Large intestine (tissue), 3 donors: ENCODE data around the gene PLAAT5. TPM values are rescaled to one million over a fixed set of nuclear protein-coding genes. Genes with fewer than 3 reads are reported as not detected.
"Not testable (repeated sequence)": the region's sequence is repeated elsewhere in the genome, so short reads cannot be mapped to it uniquely, and the experiment has no call there.

Experiments used
- DNase-seq, 2 donors: peaks; one replicate each; pipeline versions ENCODE4 v3.0.0 to v3.0.0-alpha.2; 2013
- H3K27ac ChIP-seq: one replicate; pipeline ENCODE4 v1.5.1; 2013; ENCODE audit warnings: low read length
- H3K27me3 ChIP-seq: 2 replicates; pipeline ENCODE4 v1.6.1; 2013; ENCODE audit warnings: low read length; ENCODE audit not compliant: control insufficient read depth, insufficient read depth
- H3K36me3 ChIP-seq: 2 replicates; pipeline ENCODE4 v1.6.1; 2013; ENCODE audit warnings: low read length; ENCODE audit not compliant: control insufficient read depth, insufficient read depth
- H3K4me1 ChIP-seq: one replicate; pipeline ENCODE4 v1.6.1; 2013; ENCODE audit warnings: low read length; ENCODE audit not compliant: control insufficient read depth, insufficient read depth
- H3K4me3 ChIP-seq: one replicate; pipeline ENCODE4 v1.5.1; 2013; ENCODE audit warnings: low read length
- H3K9me3 ChIP-seq: one replicate; pipeline ENCODE4 v1.6.1; 2013; ENCODE audit warnings: mild to moderate bottlenecking, low read depth, low read length, moderate library complexity; ENCODE audit not compliant: control insufficient read depth
- WGBS: methylation state at CpG from one replicate; pipeline ENCODE4 v1.1.5; 2013; ENCODE audit warnings: low lambda C conversion rate; ENCODE audit not compliant: insufficient coverage; 5-methylcytosine and 5-hydroxymethylcytosine counted together
- polyA plus RNA-seq: library from polyadenylated mRNA; unstranded; fragments of 120-200 nt; gene quantifications from one replicate; pipeline ENCODE4 v1.2.1, GENCODE V29; 2013

PLAAT5 gene
- polyA plus RNA-seq, 1 donor, result 0.78 TPM

- not testable (repeated sequence) for H3K9me3 ChIP-seq, H3K36me3 ChIP-seq, H3K27me3 ChIP-seq, DNase-seq, H3K27ac ChIP-seq, H3K4me3 ChIP-seq
- WGBS, result 100% methylated on average over 1 of the region's 6 CpGs
- H3K4me1 ChIP-seq, result peaks cover 13% of the 10 kb centered on the region
Measured at GRCh38 chr11:63531074-63531792, 40.3 kb upstream of the PLAAT5 start.

- DNase-seq, result no peak
- Histone ChIP-seq H3K36me3 (no peaks in the 10 kb centered on the region), H3K4me1 (peaks cover 11% of the 10 kb centered on the region), H3K27ac (no peak overlapping the region), H3K27me3 (no peaks in the 10 kb centered on the region), H3K9me3 (no peaks in the 10 kb centered on the region), H3K4me3 (no peak overlapping the region)
- no CpG with 5 or more reads among the region's 2 CpGs for WGBS
Measured at GRCh38 chr11:63530021-63530420, 39.1 kb upstream of the PLAAT5 start.

GRCh38 chr11:63529373-63529772, 38.4 kb upstream of the PLAAT5 start:
- not testable (repeated sequence) for H3K9me3 ChIP-seq, H3K27me3 ChIP-seq, H3K4me1 ChIP-seq, H3K36me3 ChIP-seq, H3K4me3 ChIP-seq, DNase-seq, H3K27ac ChIP-seq
- 20% methylated on average over 1 of the region's 6 CpGs for WGBS

GRCh38 chr11:63528729-63529278, 37.8 kb upstream of the PLAAT5 start:
- peak in 1 of 2 donors; percentile 25 for DNase-seq
- not testable (repeated sequence) for H3K4me1 ChIP-seq, H3K36me3 ChIP-seq, H3K9me3 ChIP-seq, H3K4me3 ChIP-seq, H3K27me3 ChIP-seq, H3K27ac ChIP-seq
- WGBS, result no CpG with 5 or more reads among the region's 3 CpGs

GRCh38 chr11:63528156-63528555, 37.2 kb upstream of the PLAAT5 start:
- H3K36me3 ChIP-seq, H3K27ac ChIP-seq: not testable (repeated sequence)
- WGBS, result no CpG with 5 or more reads among the region's 11 CpGs

GRCh38 chr11:63527667-63528066, 36.7 kb upstream of the PLAAT5 start:
- H3K9me3 ChIP-seq, result peaks cover 16% of the 10 kb centered on the region
- H3K4me3 ChIP-seq, result no peak overlapping the region
- no peak overlapping the region for H3K27ac ChIP-seq
- H3K4me1 ChIP-seq, result peaks cover 8% of the 10 kb centered on the region
- no peaks in the 10 kb centered on the region for H3K27me3 ChIP-seq
- no CpG with 5 or more reads among the region's 2 CpGs for WGBS
- DNase-seq, result no peak
- no peaks in the 10 kb centered on the region for H3K36me3 ChIP-seq

More at GRCh38 chr11:63528156-63528555, 37.2 kb upstream of the PLAAT5 start:
- not testable (repeated sequence) for H3K4me3 ChIP-seq, H3K27me3 ChIP-seq, H3K4me1 ChIP-seq, DNase-seq
- peaks cover 11% of the 10 kb centered on the region for H3K9me3 ChIP-seq

- no peak for DNase-seq
- Histone ChIP-seq H3K27me3 (no peaks in the 10 kb centered on the region), H3K9me3 (peaks cover 16% of the 10 kb centered on the region), H3K4me3 (no peak overlapping the region), H3K4me1 (no peaks in the 10 kb centered on the region), H3K27ac (no peak overlapping the region), H3K36me3 (no peaks in the 10 kb centered on the region)
- 86% methylated on average over 2 of the region's 7 CpGs for WGBS
Measured at GRCh38 chr11:63523151-63523550, 32.2 kb upstream of the PLAAT5 start.

- 93% methylated on average over 2 of the region's 2 CpGs for WGBS
- Histone ChIP-seq H3K27me3 (no peaks in the 10 kb centered on the region), H3K4me3 (no peak overlapping the region), H3K27ac (no peak overlapping the region), H3K9me3 (peaks cover 16% of the 10 kb centered on the region), H3K36me3 (no peaks in the 10 kb centered on the region), H3K4me1 (no peaks in the 10 kb centered on the region)
- DNase-seq, result no peak
Measured at GRCh38 chr11:63521896-63522295, 30.9 kb upstream of the PLAAT5 start.

- Histone ChIP-seq H3K27ac (no peak overlapping the region), H3K27me3 (no peaks in the 10 kb centered on the region), H3K36me3 (no peaks in the 10 kb centered on the region), H3K4me3 (no peak overlapping the region), H3K4me1 (no peaks in the 10 kb centered on the region), H3K9me3 (peaks cover 16% of the 10 kb centered on the region)
- no peak for DNase-seq
- 67% methylated on average over 1 of the region's 5 CpGs for WGBS
Measured at GRCh38 chr11:63520606-63521170, 29.7 kb upstream of the PLAAT5 start.

GRCh38 chr11:63518548-63518947, 27.6 kb upstream of the PLAAT5 start:
- Histone ChIP-seq H3K4me1 (no peaks in the 10 kb centered on the region), H3K27ac (no peak overlapping the region), H3K27me3 (no peaks in the 10 kb centered on the region), H3K9me3 (peaks cover 8% of the 10 kb centered on the region), H3K36me3 (no peaks in the 10 kb centered on the region), H3K4me3 (no peak overlapping the region)
- no CpG with 5 or more reads among the region's 1 CpG for WGBS
- peak in 1 of 2 donors; percentile 13 for DNase-seq
